HK-2 (cell line): ENCODE data around the gene RPH3AL.
"Not testable (repeated sequence)": the region's sequence is repeated elsewhere in the genome, so short reads cannot be mapped to it uniquely, and the experiment has no call there.

ENCODE experiments used
- DNase-seq: peaks from one replicate; pipeline ENCODE4 v3.0.0-alpha.2; 2018; ENCODE audit not compliant: unreplicated experiment

Gene RPH3AL

GRCh38 chr17:226108-227077 lies 126.2 kb downstream of the RPH3AL start:
- DNase-seq = no peak

- no peak for DNase-seq
Observed at GRCh38 chr17:225551-225950, 127.1 kb downstream of the RPH3AL start.

GRCh38 chr17:224576-224975 lies 128.0 kb downstream of the RPH3AL start:
- DNase-seq = not testable (repeated sequence)

- no peak for DNase-seq
Observed at GRCh38 chr17:223723-224471, 128.7 kb downstream of the RPH3AL start.

- no peak for DNase-seq
Observed at GRCh38 chr17:222172-222571, 130.4 kb downstream of the RPH3AL start.

GRCh38 chr17:219696-220095 lies 132.9 kb downstream of the RPH3AL start:
- DNase-seq = no peak

GRCh38 chr17:218432-219110 lies 134.0 kb downstream of the RPH3AL start:
- no peak for DNase-seq

- DNase-seq = no peak
Observed at GRCh38 chr17:216625-217024, 136.0 kb downstream of the RPH3AL start.

GRCh38 chr17:215563-216478 lies 136.8 kb downstream of the RPH3AL start:
- DNase-seq = not testable (repeated sequence)

GRCh38 chr17:214881-215331 lies 137.7 kb downstream of the RPH3AL start:
- DNase-seq = no peak

- no peak for DNase-seq
Observed at GRCh38 chr17:213286-214105, 139.1 kb downstream of the RPH3AL start.

- DNase-seq = no peak
Observed at GRCh38 chr17:210402-210801, 142.2 kb downstream of the RPH3AL start.

- no peak for DNase-seq
Observed at GRCh38 chr17:208429-208828, 144.2 kb downstream of the RPH3AL start.

- DNase-seq = no peak
Observed at GRCh38 chr17:207775-208174, 144.8 kb downstream of the RPH3AL start.

GRCh38 chr17:206941-207560 lies 145.6 kb downstream of the RPH3AL start:
- DNase-seq = no peak

GRCh38 chr17:206484-206883 lies 146.1 kb downstream of the RPH3AL start:
- not testable (repeated sequence) for DNase-seq

- no peak for DNase-seq
Observed at GRCh38 chr17:205817-206216, 146.8 kb downstream of the RPH3AL start.

- DNase-seq = no peak
Observed at GRCh38 chr17:205148-205669, 147.4 kb downstream of the RPH3AL start.

GRCh38 chr17:204427-205147 lies 148.0 kb downstream of the RPH3AL start:
- no peak for DNase-seq
